A549 (cell line): ENCODE data around the gene IFT43. TPM values are rescaled to one million over a fixed set of nuclear protein-coding genes. Genes with fewer than 3 reads are reported as not detected.

Source experiments
- ATAC-seq, 2 experiments: fragments of 200-7000 bp in 1 of 2; fragments of >200 bp in 1 of 2; cut with Nextera tagmentation in 1 of 2; cut with Tn5 transposase in 1 of 2; 3 replicates each; pipeline versions ENCODE4 v1.8.0 to v1.9.1; 2018 to 2020; ENCODE audit warnings: mild to moderate bottlenecking in 1 of 2, moderate library complexity in 1 of 2
- CTCF ChIA-PET: fragments of 300-600 bp; sonication (Branson Sonifier 250); formaldehyde crosslinking; extraction: SDS; loops from one replicate; lab custom pipeline; 2021; ENCODE audit warnings: antibody characterized with exemption, inconsistent platforms; lab: Yijun Ruan, JAX
- POLR2A ChIA-PET: fragments of 350-600 bp; formaldehyde crosslinking; extraction: SDS; loops from one replicate; lab custom pipeline; 2021; ENCODE audit warnings: antibody characterized with exemption, inconsistent platforms; lab: Yijun Ruan, JAX
- DNase-seq, 2 experiments: peaks; one replicate each; pipeline versions ENCODE4 v3.0.0 to v3.0.0-alpha.2; 2011 to 2016; ENCODE audit warnings: low read depth in 1 of 2, low spot score in 1 of 2
- FAIRE-seq: peaks from 2 replicates; lab custom pipeline; 2011; peaks lifted over from hg19 to GRCh38; lab: Jason Lieb, UNC
- H3K27ac ChIP-seq, 2 experiments: fragments of >200 bp; sonication (Bioruptor Twin); formaldehyde crosslinking; 3 replicates each; pipeline ENCODE4 v1.5.1; 2016 to 2017
- H3K4me1 ChIP-seq: fragments of >200 bp; sonication (Bioruptor Twin); formaldehyde crosslinking; 3 replicates; pipeline ENCODE4 v1.6.1; 2016
- H3K4me2 ChIP-seq: fragments of >200 bp; sonication (Bioruptor Twin); formaldehyde crosslinking; 3 replicates; pipeline ENCODE4 v1.6.1; 2016
- H3K4me3 ChIP-seq: fragments of >200 bp; sonication (Bioruptor Twin); formaldehyde crosslinking; 3 replicates; pipeline ENCODE4 v1.5.1; 2016
- H3K9me3 ChIP-seq: fragments of >200 bp; sonication (Bioruptor Twin); formaldehyde crosslinking; 3 replicates; pipeline ENCODE4 v1.6.1; 2016
- BCL3 ChIP-seq: fragments of >200 bp; sonication (Bioruptor Twin); formaldehyde crosslinking; IDR thresholded peaks from 3 replicates; pipeline ENCODE4 v1.6.1; 2016
- BHLHE40 ChIP-seq: IDR thresholded peaks from 2 replicates; pipeline ENCODE4 v1.6.1; 2012; ENCODE audit warnings: low read depth, low read length, inconsistent platforms
- CBX2 ChIP-seq: fragments of 200-600 bp; sonication (generic); IDR thresholded peaks from 2 replicates; pipeline ENCODE4 v1.6.1; 2016; ENCODE audit warnings: low read depth, mild to moderate bottlenecking, borderline replicate concordance
- CHD4 ChIP-seq: fragments of 200-600 bp; sonication (generic); IDR thresholded peaks from 2 replicates; pipeline ENCODE4 v1.6.1; 2016; ENCODE audit warnings: antibody characterized with exemption, mild to moderate bottlenecking, borderline replicate concordance
- E2F6 ChIP-seq: IDR thresholded peaks from 2 replicates; pipeline ENCODE4 v1.6.1; 2012; ENCODE audit warnings: low read depth, borderline replicate concordance
- EHMT2 ChIP-seq: fragments of 200-600 bp; sonication (generic); IDR thresholded peaks from 2 replicates; pipeline ENCODE4 v1.6.1; 2016; ENCODE audit warnings: antibody characterized with exemption, low read depth, mild to moderate bottlenecking, moderate library complexity
- EP300 ChIP-seq, 2 experiments: fragments of >200 bp; sonication (Bioruptor Twin); formaldehyde crosslinking; IDR thresholded peaks; 2 replicates in 1 of 2; 3 replicates in 1 of 2; pipeline ENCODE4 v1.6.1; 2016 to 2017
- FOXS1 ChIP-seq: fragments of 250-450 bp; sonication (Bioruptor Pico); IDR thresholded peaks from 2 replicates; pipeline ENCODE4 v1.5.0; 2020; ENCODE audit warnings: mild to moderate bottlenecking, moderate library complexity
- GATA3 ChIP-seq: IDR thresholded peaks from 2 replicates; pipeline ENCODE4 v1.6.1; 2012; ENCODE audit warnings: borderline replicate concordance
- HEYL ChIP-seq: fragments of 250-450 bp; sonication (Bioruptor Pico); IDR thresholded peaks from 2 replicates; pipeline ENCODE4 v1.8.0; 2021; ENCODE audit warnings: mild to moderate bottlenecking, moderate library complexity
- HOXB5 ChIP-seq: fragments of 250-450 bp; sonication (Bioruptor Pico); IDR thresholded peaks from 2 replicates; pipeline ENCODE4 v1.5.0; 2020; ENCODE audit warnings: mild to moderate bottlenecking, moderate library complexity
- KDM1A ChIP-seq: fragments of 200-600 bp; sonication (generic); IDR thresholded peaks from 2 replicates; pipeline ENCODE4 v1.6.1; 2016; ENCODE audit warnings: low read depth, mild to moderate bottlenecking
- MAFK ChIP-seq: fragments of 450-650 bp; IDR thresholded peaks from 2 replicates; pipeline ENCODE4 v1.6.1; 2014; ENCODE audit not compliant: partially characterized antibody
- MAZ ChIP-seq: fragments of 150-350 bp; IDR thresholded peaks from 2 replicates; pipeline ENCODE4 v1.6.1; 2014; ENCODE audit warnings: antibody characterized with exemption, low read depth, low read length, borderline replicate concordance
- PHF8 ChIP-seq: fragments of 200-600 bp; sonication (generic); IDR thresholded peaks from 2 replicates; pipeline ENCODE4 v1.6.1; 2016; ENCODE audit warnings: low read depth, mild to moderate bottlenecking, antibody characterized with exemption, moderate library complexity, borderline replicate concordance
- POLR2AphosphoS2 ChIP-seq: conservative IDR thresholded peaks from 2 replicates; pipeline ENCODE4 v1.6.1; 2012; ENCODE audit warnings: low read length, improper control_type of control experiment, inconsistent platforms
- RNF2 ChIP-seq: fragments of 200-600 bp; sonication (generic); IDR thresholded peaks from 2 replicates; pipeline ENCODE4 v1.6.1; 2016; ENCODE audit warnings: low read depth, mild to moderate bottlenecking, antibody characterized with exemption, moderate library complexity, borderline replicate concordance
- SREBF2 ChIP-seq: fragments of 450-650 bp; IDR thresholded peaks from 2 replicates; pipeline ENCODE4 v1.6.1; 2014; ENCODE audit warnings: mild to moderate bottlenecking, moderate library complexity
- ZSCAN20 ChIP-seq: fragments of 250-450 bp; sonication (Bioruptor Pico); IDR thresholded peaks from 2 replicates; pipeline ENCODE4 v1.8.0; 2022; ENCODE audit warnings: mild to moderate bottlenecking, moderate library complexity
- WGBS: methylation state at CpG from one replicate; pipeline ENCODE4 v1.1.6; 2017; ENCODE audit errors: missing lambda C conversion rate; 5-methylcytosine and 5-hydroxymethylcytosine counted together
- polyA plus RNA-seq, 4 experiments: library from polyadenylated mRNA; depleted of rRNA in 3 of 4; stranded (reverse); fragments of >200 nt; fragmentation: RNase III in 1 of 4; extraction: RNeasy Plus Mini Kit Qiagen cat#74134 plus additional on column Dnase treatment in 1 of 4; gene quantifications; 2 replicates in 3 of 4; 3 replicates in 1 of 4; pipeline ENCODE4 v1.2.3, GENCODE V29; 2011 to 2017
- TF ChIP-seq, protein P1 (sequence below): fragments of 250-450 bp; sonication (Bioruptor Pico); IDR thresholded peaks from 2 replicates; pipeline ENCODE4 v1.5.0; 2021; ENCODE audit warnings: mild to moderate bottlenecking, moderate library complexity, borderline replicate concordance
- TF ChIP-seq, protein P2 (sequence below): fragments of 450-650 bp; IDR thresholded peaks from 2 replicates; pipeline ENCODE4 v1.6.1; 2014; ENCODE audit warnings: antibody characterized with exemption
- TF ChIP-seq, protein P3 (sequence below): fragments of >200 bp; sonication (Bioruptor Twin); formaldehyde crosslinking; IDR thresholded peaks from 2 replicates; pipeline ENCODE4 v1.6.1; 2016
- TF ChIP-seq, protein P4 (sequence below): fragments of >200 bp; sonication (Bioruptor Twin); formaldehyde crosslinking; IDR thresholded peaks from 3 replicates; pipeline ENCODE4 v1.5.1; 2016
- TF ChIP-seq, protein P5 (sequence below): IDR thresholded peaks from 2 replicates; pipeline ENCODE4 v1.6.1; 2012

Gene IFT43
- polyA plus RNA-seq, 2 of the 4 experiments (the other 2 are of a cell fraction) = 46.4 to 49.4 TPM

DNA sequence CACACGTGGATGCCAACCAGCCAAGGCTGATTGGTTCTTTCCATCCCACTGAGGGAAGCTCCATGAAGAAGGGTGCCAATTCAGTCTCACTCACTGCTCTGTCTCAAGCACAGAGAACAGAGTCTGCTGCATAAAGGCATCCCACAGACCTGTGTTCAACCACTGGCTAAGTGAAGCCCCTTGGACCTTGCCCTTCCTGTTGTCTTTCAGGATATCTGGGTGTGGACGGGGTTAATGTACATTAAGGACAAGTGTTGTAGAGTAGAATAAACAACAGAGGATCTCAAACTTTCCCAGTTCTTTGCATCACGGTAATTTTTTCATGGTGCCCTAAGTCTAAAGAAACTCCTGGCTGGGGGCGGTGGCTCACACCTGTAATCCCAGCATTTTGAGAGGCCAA is 133.0 kb downstream of the IFT43 start:
- no peaks in the 10 kb centered on the region for H3K4me1 ChIP-seq
- WGBS = 56% methylated on average over 4 of the region's 4 CpGs
- TF ChIP-seq E2F6 (no peak), SREBF2 (no peak), RNF2 (no peak), MAFK (no peak), BHLHE40 (no peak), HEYL (CRISPR knock-in tag) (no peak), KDM1A (no peak), FOXS1 (CRISPR knock-in tag) (no peak), POLR2AphosphoS2 (no peak), PHF8 (no peak), EP300 (IDR thresholded peaks at IDR 0.05) (no peak), ZSCAN20 (no peak), GATA3 (no peak), EHMT2 (no peak), HOXB5 (CRISPR knock-in tag) (no peak), BCL3 (no peak)
- TF ChIP-seq, protein P1, sequence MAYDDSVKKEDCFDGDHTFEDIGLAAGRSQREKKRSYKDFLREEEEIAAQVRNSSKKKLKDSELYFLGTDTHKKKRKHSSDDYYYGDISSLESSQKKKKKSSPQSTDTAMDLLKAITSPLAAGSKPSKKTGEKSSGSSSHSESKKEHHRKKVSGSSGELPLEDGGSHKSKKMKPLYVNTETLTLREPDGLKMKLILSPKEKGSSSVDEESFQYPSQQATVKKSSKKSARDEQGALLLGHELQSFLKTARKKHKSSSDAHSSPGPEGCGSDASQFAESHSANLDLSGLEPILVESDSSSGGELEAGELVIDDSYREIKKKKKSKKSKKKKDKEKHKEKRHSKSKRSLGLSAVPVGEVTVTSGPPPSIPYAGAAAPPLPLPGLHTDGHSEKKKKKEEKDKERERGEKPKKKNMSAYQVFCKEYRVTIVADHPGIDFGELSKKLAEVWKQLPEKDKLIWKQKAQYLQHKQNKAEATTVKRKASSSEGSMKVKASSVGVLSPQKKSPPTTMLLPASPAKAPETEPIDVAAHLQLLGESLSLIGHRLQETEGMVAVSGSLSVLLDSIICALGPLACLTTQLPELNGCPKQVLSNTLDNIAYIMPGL (CRISPR knock-in tag) = no peak
- TF ChIP-seq, protein P2, sequence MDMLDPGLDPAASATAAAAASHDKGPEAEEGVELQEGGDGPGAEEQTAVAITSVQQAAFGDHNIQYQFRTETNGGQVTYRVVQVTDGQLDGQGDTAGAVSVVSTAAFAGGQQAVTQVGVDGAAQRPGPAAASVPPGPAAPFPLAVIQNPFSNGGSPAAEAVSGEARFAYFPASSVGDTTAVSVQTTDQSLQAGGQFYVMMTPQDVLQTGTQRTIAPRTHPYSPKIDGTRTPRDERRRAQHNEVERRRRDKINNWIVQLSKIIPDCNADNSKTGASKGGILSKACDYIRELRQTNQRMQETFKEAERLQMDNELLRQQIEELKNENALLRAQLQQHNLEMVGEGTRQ = no peak
- TF ChIP-seq, protein P3, sequence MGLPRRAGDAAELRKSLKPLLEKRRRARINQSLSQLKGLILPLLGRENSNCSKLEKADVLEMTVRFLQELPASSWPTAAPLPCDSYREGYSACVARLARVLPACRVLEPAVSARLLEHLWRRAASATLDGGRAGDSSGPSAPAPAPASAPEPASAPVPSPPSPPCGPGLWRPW = no peak
- TF ChIP-seq, protein P4, sequence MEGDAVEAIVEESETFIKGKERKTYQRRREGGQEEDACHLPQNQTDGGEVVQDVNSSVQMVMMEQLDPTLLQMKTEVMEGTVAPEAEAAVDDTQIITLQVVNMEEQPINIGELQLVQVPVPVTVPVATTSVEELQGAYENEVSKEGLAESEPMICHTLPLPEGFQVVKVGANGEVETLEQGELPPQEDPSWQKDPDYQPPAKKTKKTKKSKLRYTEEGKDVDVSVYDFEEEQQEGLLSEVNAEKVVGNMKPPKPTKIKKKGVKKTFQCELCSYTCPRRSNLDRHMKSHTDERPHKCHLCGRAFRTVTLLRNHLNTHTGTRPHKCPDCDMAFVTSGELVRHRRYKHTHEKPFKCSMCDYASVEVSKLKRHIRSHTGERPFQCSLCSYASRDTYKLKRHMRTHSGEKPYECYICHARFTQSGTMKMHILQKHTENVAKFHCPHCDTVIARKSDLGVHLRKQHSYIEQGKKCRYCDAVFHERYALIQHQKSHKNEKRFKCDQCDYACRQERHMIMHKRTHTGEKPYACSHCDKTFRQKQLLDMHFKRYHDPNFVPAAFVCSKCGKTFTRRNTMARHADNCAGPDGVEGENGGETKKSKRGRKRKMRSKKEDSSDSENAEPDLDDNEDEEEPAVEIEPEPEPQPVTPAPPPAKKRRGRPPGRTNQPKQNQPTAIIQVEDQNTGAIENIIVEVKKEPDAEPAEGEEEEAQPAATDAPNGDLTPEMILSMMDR = no peak
- DNase-seq (no peak), ATAC-seq (no peak), FAIRE-seq (no peak)
- H3K9me3 ChIP-seq = no peaks in the 10 kb centered on the region
- POLR2A ChIA-PET = interaction anchor here (0.7 kb wide), 1 partner anchor 184 kb away, joined by 4 read pairs; no protein-coding TSS in a partner anchor
- CTCF ChIA-PET = no interaction called here
- no peak overlapping the region for H3K4me2 ChIP-seq
- H3K27ac ChIP-seq = no peak overlapping the region
- H3K4me3 ChIP-seq = no peak overlapping the region

- no peaks in the 10 kb centered on the region for H3K4me1 ChIP-seq
- DNase-seq = no peak
- ChIA-PET POLR2A (no interaction called here), CTCF (interaction anchor here (1.1 to 1.3 kb wide), 2 partner anchors 9 to 232 kb away, joined by 3 read pairs; no protein-coding TSS in a partner anchor)
- 64% methylated on average over 4 of the region's 4 CpGs for WGBS
- no peak for ATAC-seq
- FAIRE-seq = no peak
- H3K27ac ChIP-seq = no peak overlapping the region
- no peak overlapping the region for H3K4me2 ChIP-seq
- TF ChIP-seq BCL3 = no peak
- TF ChIP-seq, protein P3 = no peak
- TF ChIP-seq, protein P5, sequence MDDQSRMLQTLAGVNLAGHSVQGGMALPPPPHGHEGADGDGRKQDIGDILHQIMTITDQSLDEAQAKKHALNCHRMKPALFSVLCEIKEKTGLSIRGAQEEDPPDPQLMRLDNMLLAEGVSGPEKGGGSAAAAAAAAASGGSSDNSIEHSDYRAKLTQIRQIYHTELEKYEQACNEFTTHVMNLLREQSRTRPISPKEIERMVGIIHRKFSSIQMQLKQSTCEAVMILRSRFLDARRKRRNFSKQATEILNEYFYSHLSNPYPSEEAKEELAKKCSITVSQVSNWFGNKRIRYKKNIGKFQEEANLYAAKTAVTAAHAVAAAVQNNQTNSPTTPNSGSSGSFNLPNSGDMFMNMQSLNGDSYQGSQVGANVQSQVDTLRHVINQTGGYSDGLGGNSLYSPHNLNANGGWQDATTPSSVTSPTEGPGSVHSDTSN = no peak
- no peak for TF ChIP-seq MAZ
- TF ChIP-seq CHD4 = no peak
- TF ChIP-seq CBX2 = no peak
- TF ChIP-seq, all 56 proteins: peak for 0
- H3K9me3 ChIP-seq = no peaks in the 10 kb centered on the region
- H3K4me3 ChIP-seq = no peak overlapping the region
Observed at GRCh38 chr14:76121089-76121748, 135.7 kb downstream of the IFT43 start.
